SU-DHL-6 (cell line): Measurements from ENCODE around the gene FDXR.

Source experiments
- H2AFZ ChIP-seq: fragments of 200-600 bp; sonication (generic); 2 replicates; pipeline ENCODE4 v1.6.1; 2014; ENCODE audit warnings: low read depth, mild to moderate bottlenecking, moderate library complexity, mixed read lengths, antibody characterized with exemption, low read length; ENCODE audit not compliant: severe bottlenecking
- H3F3A ChIP-seq: fragments of 200-600 bp; shearing (Covaris generic); 2 replicates; pipeline ENCODE4 v1.6.0; 2016; ENCODE audit warnings: antibody characterized with exemption, mild to moderate bottlenecking; ENCODE audit not compliant: insufficient read depth
- H3K27ac ChIP-seq: fragments of 200-600 bp; sonication (generic); 2 replicates; pipeline ENCODE4 v1.5.1; 2016; ENCODE audit warnings: low read depth, mild to moderate bottlenecking, low read length, moderate library complexity, mixed read lengths
- H3K27me3 ChIP-seq: fragments of 200-600 bp; sonication (generic), shearing (Covaris generic); 2 replicates; pipeline ENCODE4 v1.6.0; 2014; ENCODE audit warnings: mild to moderate bottlenecking, low read length
- H3K36me3 ChIP-seq: fragments of 200-600 bp; sonication (generic); 2 replicates; pipeline ENCODE4 v1.6.1; 2014; ENCODE audit warnings: mild to moderate bottlenecking, low read length, mixed read lengths
- H3K4me2 ChIP-seq: fragments of 300-600, 200-600 bp; shearing (Covaris generic), sonication (generic); 2 replicates; pipeline ENCODE4 v1.6.0; 2014; ENCODE audit warnings: low read length, low read depth, mild to moderate bottlenecking; ENCODE audit not compliant: poor library complexity, severe bottlenecking
- H3K4me3 ChIP-seq: fragments of 200-600 bp; sonication (generic); 2 replicates; pipeline ENCODE4 v1.5.1; 2014; ENCODE audit warnings: antibody characterized with exemption, low read length, mild to moderate bottlenecking, mixed read lengths; ENCODE audit not compliant: insufficient read depth, poor library complexity, severe bottlenecking
- H3K79me2 ChIP-seq: fragments of 200-600 bp; sonication (generic); 2 replicates; pipeline ENCODE4 v1.6.1; 2014; ENCODE audit warnings: mild to moderate bottlenecking, low read length, moderate library complexity; ENCODE audit not compliant: insufficient read depth
- H3K9ac ChIP-seq: fragments of 200-600 bp; sonication (generic); 2 replicates; pipeline ENCODE4 v1.7.0; 2014; ENCODE audit warnings: mild to moderate bottlenecking, low read length
- H3K9me2 ChIP-seq: fragments of 200-600 bp; sonication (generic); replicated peaks from 2 replicates; pipeline ENCODE4 v1.6.1; 2014; ENCODE audit warnings: low read length; ENCODE audit not compliant: insufficient read depth
- H3K9me3 ChIP-seq: fragments of 200-600 bp; sonication (generic); 2 replicates; pipeline ENCODE4 v1.6.1; 2014; ENCODE audit warnings: low read length, mixed read lengths; ENCODE audit not compliant: insufficient read depth
- H4K20me1 ChIP-seq: fragments of 200-600 bp; sonication (generic); 2 replicates; pipeline ENCODE4 v1.6.1; 2014; ENCODE audit warnings: low read depth, mild to moderate bottlenecking, antibody characterized with exemption, low read length, moderate library complexity, mixed read lengths
- CTCF ChIP-seq: fragments of 200-600 bp; sonication (generic); IDR thresholded peaks from one replicate; pipeline ENCODE4 v1.5.1; 2017; ENCODE audit warnings: antibody characterized with exemption, mild to moderate bottlenecking, low read length, moderate library complexity; ENCODE audit not compliant: insufficient read depth, poor library complexity, severe bottlenecking
- EZH2phosphoT487 ChIP-seq: fragments of 200-600 bp; sonication (generic), shearing (Covaris generic); conservative IDR thresholded peaks from 2 replicates; pipeline ENCODE4 v1.6.1; 2018; ENCODE audit warnings: mild to moderate bottlenecking, antibody characterized with exemption, low read length, moderate library complexity, mixed read lengths

Gene FDXR

GRCh38 chr17:74866198-74866835 is 6.5 kb downstream of the FDXR start:
- H3K9ac ChIP-seq: no peak overlapping the region
- no peaks in the 10 kb centered on the region for H3K79me2 ChIP-seq
- no peaks in the 10 kb centered on the region for H3K9me3 ChIP-seq
- H4K20me1 ChIP-seq: no peaks in the 10 kb centered on the region
- H3K27me3 ChIP-seq: no peaks in the 10 kb centered on the region
- H3K4me3 ChIP-seq: no peak overlapping the region
- no peaks in the 10 kb centered on the region for H3K36me3 ChIP-seq
- no peaks in the 10 kb centered on the region for H3F3A ChIP-seq
- no peak overlapping the region for H3K27ac ChIP-seq
- H3K4me2 ChIP-seq: no peak overlapping the region
- no peaks in the 10 kb centered on the region for H3K9me2 ChIP-seq
- no peak overlapping the region for H2AFZ ChIP-seq
- TF ChIP-seq EZH2phosphoT487 (no peak), CTCF (no peak)

GRCh38 chr17:74865504-74866197 is 7.1 kb downstream of the FDXR start:
- Histone ChIP-seq H3K4me3 (no peak overlapping the region), H3K9me3 (no peaks in the 10 kb centered on the region), H3K27me3 (no peaks in the 10 kb centered on the region), H3K36me3 (no peaks in the 10 kb centered on the region), H3K27ac (no peak overlapping the region), H3K79me2 (no peaks in the 10 kb centered on the region), H3F3A (no peaks in the 10 kb centered on the region), H2AFZ (no peak overlapping the region), H3K4me2 (no peak overlapping the region), H4K20me1 (no peaks in the 10 kb centered on the region), H3K9me2 (no peaks in the 10 kb centered on the region), H3K9ac (no peak overlapping the region)
- no peak for TF ChIP-seq CTCF
- TF ChIP-seq EZH2phosphoT487: no peak

- Histone ChIP-seq H3K79me2 (no peaks in the 10 kb centered on the region), H3K9me2 (no peaks in the 10 kb centered on the region), H4K20me1 (no peaks in the 10 kb centered on the region), H3K36me3 (no peaks in the 10 kb centered on the region), H3K4me3 (no peak overlapping the region), H3K4me2 (no peak overlapping the region), H3K9ac (no peak overlapping the region), H3K9me3 (no peaks in the 10 kb centered on the region), H3K27ac (no peak overlapping the region), H3K27me3 (no peaks in the 10 kb centered on the region), H2AFZ (no peak overlapping the region), H3F3A (no peaks in the 10 kb centered on the region)
- TF ChIP-seq CTCF (peak; percentile 89), EZH2phosphoT487 (no peak)
Observed at GRCh38 chr17:74864866-74865395, 7.9 kb downstream of the FDXR start.
